IMR-90 (cell line): ENCODE results near the gene TAL1. TPM values are rescaled to one million over a fixed set of nuclear protein-coding genes. Genes with fewer than 3 reads are reported as not detected.

ENCODE experiments used
- ATAC-seq: fragments of 200-7000 bp; cut with Tn5 transposase; 2 replicates; pipeline ENCODE4 v1.9.1; 2020; ENCODE audit warnings: low read depth, mild to moderate bottlenecking, moderate library complexity
- BruUV-seq: library from RNA; stranded (reverse); fragments of 400-500 nt; replicated peaks from 2 replicates; lab custom pipeline; 2021; lab: Mats Ljungman, UMichigan
- CTCF ChIA-PET: fragments of 300-600 bp; formaldehyde crosslinking; extraction: SDS; loops from one replicate; lab custom pipeline; 2021; ENCODE audit warnings: antibody characterized with exemption; lab: Yijun Ruan, JAX
- POLR2A ChIA-PET: fragments of 300-600 bp; sonication (Branson Sonifier 250); formaldehyde crosslinking; loops from one replicate; lab custom pipeline; 2022; ENCODE audit warnings: antibody characterized with exemption; ENCODE audit not compliant: unreplicated experiment; lab: Charles Lee
- DNase-seq: peaks from one replicate; pipeline ENCODE4 v3.0.0; 2013
- H2AFZ ChIP-seq: replicated peaks from 2 replicates; pipeline ENCODE3; 2013; ENCODE audit warnings: low read length, mild to moderate bottlenecking; ENCODE audit not compliant: poor library complexity
- H2AK5ac ChIP-seq: 2 replicates; pipeline ENCODE4 v1.6.1; 2013; ENCODE audit warnings: low read depth, low read length, inconsistent platforms
- H2AK9ac ChIP-seq: replicated peaks from 2 replicates; pipeline ENCODE3; 2013; ENCODE audit warnings: mild to moderate bottlenecking, low read depth, low read length, moderate library complexity; ENCODE audit not compliant: poor library complexity
- H2BK120ac ChIP-seq: 2 replicates; pipeline ENCODE4 v1.6.1; 2013; ENCODE audit warnings: low read depth, low read length, inconsistent platforms
- H2BK15ac ChIP-seq: 3 replicates; pipeline ENCODE4 v1.6.1; 2013; ENCODE audit warnings: low read depth, low read length, inconsistent platforms
- H2BK20ac ChIP-seq: 2 replicates; pipeline ENCODE4 v1.6.1; 2013; ENCODE audit warnings: low read depth, mild to moderate bottlenecking, inconsistent platforms, low read length, moderate library complexity
- H2BK5ac ChIP-seq: 2 replicates; pipeline ENCODE4 v1.6.1; 2013; ENCODE audit warnings: mild to moderate bottlenecking, low read depth, low read length, inconsistent platforms; ENCODE audit not compliant: poor library complexity, severe bottlenecking
- H3K14ac ChIP-seq: replicated peaks from 2 replicates; pipeline ENCODE4 v1.6.1; 2013; ENCODE audit warnings: low read depth, low read length, inconsistent platforms
- H3K18ac ChIP-seq: 2 replicates; pipeline ENCODE4 v1.6.1; 2013; ENCODE audit warnings: low read depth, low read length, control low read depth
- H3K23ac ChIP-seq: 2 replicates; pipeline ENCODE4 v1.6.1; 2013; ENCODE audit warnings: low read depth, low read length, inconsistent platforms
- H3K27ac ChIP-seq: 2 replicates; pipeline ENCODE4 v1.5.1; 2013; ENCODE audit warnings: mild to moderate bottlenecking, control low read depth, low read length; ENCODE audit not compliant: insufficient read depth
- H3K27me3 ChIP-seq: 2 replicates; pipeline ENCODE4 v1.6.1; 2013; ENCODE audit warnings: low read length; ENCODE audit not compliant: control insufficient read depth, insufficient read depth
- H3K36me3 ChIP-seq: 2 replicates; pipeline ENCODE4 v1.6.1; 2013; ENCODE audit warnings: low read length, mixed read lengths; ENCODE audit not compliant: control insufficient read depth, insufficient read depth
- H3K4ac ChIP-seq: 2 replicates; pipeline ENCODE4 v1.6.1; 2013; ENCODE audit warnings: low read depth, low read length, inconsistent platforms
- H3K4me1 ChIP-seq: 2 replicates; pipeline ENCODE4 v1.6.1; 2013; ENCODE audit warnings: low read length, mixed read lengths; ENCODE audit not compliant: control insufficient read depth, insufficient read depth
- H3K4me2 ChIP-seq: 2 replicates; pipeline ENCODE4 v1.6.1; 2013; ENCODE audit warnings: low read depth, mild to moderate bottlenecking, control low read depth, low read length, moderate library complexity
- H3K4me3 ChIP-seq: 2 replicates; pipeline ENCODE4 v1.5.1; 2013; ENCODE audit warnings: low read depth, mild to moderate bottlenecking, control low read depth, low read length, moderate library complexity; ENCODE audit not compliant: insufficient read depth
- H3K56ac ChIP-seq: 2 replicates; pipeline ENCODE4 v1.6.1; 2013; ENCODE audit warnings: low read length, inconsistent platforms; ENCODE audit not compliant: insufficient read depth; ENCODE audit errors: extremely low read depth
- H3K79me1 ChIP-seq, 2 experiments: 2 replicates each; pipeline ENCODE4 v1.6.1; 2013; ENCODE audit warnings: low read length in 2 of 2, inconsistent platforms in 1 of 2, low read depth in 1 of 2
- H3K9ac ChIP-seq: 2 replicates; pipeline ENCODE4 v1.6.1; 2013; ENCODE audit warnings: low read depth, low read length, control low read depth
- H3K9me1 ChIP-seq: 2 replicates; pipeline ENCODE4 v1.6.1; 2013; ENCODE audit warnings: low read length, inconsistent platforms; ENCODE audit not compliant: insufficient read depth
- H3K9me3 ChIP-seq: 2 replicates; pipeline ENCODE4 v1.6.1; 2013; ENCODE audit warnings: low read length; ENCODE audit not compliant: control insufficient read depth, insufficient read depth
- H4K20me1 ChIP-seq: 2 replicates; pipeline ENCODE4 v1.6.1; 2013; ENCODE audit warnings: low read length, inconsistent platforms; ENCODE audit not compliant: insufficient read depth
- H4K5ac ChIP-seq: 2 replicates; pipeline ENCODE4 v1.6.1; 2013; ENCODE audit warnings: mild to moderate bottlenecking, low read depth, low read length, control low read depth
- H4K8ac ChIP-seq, 2 experiments: 2 replicates each; pipeline ENCODE4 v1.6.1; 2013; ENCODE audit warnings: low read depth in 2 of 2, low read length in 2 of 2, control low read depth in 1 of 2, inconsistent platforms in 1 of 2
- H4K91ac ChIP-seq: 2 replicates; pipeline ENCODE4 v1.6.1; 2013; ENCODE audit warnings: low read depth, low read length, inconsistent platforms; ENCODE audit not compliant: insufficient read depth
- BHLHE40 ChIP-seq: fragments of 150-350 bp; IDR thresholded peaks from 2 replicates; pipeline ENCODE4 v1.6.1; 2016; ENCODE audit warnings: mild to moderate bottlenecking, low read depth, low read length
- CEBPB ChIP-seq: IDR thresholded peaks from 2 replicates; pipeline ENCODE4 v1.6.1; 2012; ENCODE audit warnings: low read depth, low read length, improper control_type of control experiment
- CHD1 ChIP-seq: IDR thresholded peaks from 2 replicates; pipeline ENCODE4 v1.6.1; 2012; ENCODE audit warnings: low read depth, low read length, improper control_type of control experiment
- FOS ChIP-seq: fragments of 150-350 bp; IDR thresholded peaks from 2 replicates; pipeline ENCODE4 v1.6.1; 2016; ENCODE audit warnings: low read depth, low read length
- MAZ ChIP-seq: IDR thresholded peaks from 2 replicates; pipeline ENCODE4 v1.6.1; 2012; ENCODE audit warnings: low read depth, mild to moderate bottlenecking, low read length, improper control_type of control experiment, moderate library complexity, borderline replicate concordance
- MXI1 ChIP-seq: IDR thresholded peaks from 2 replicates; pipeline ENCODE4 v1.6.1; 2012; ENCODE audit warnings: low read depth, mild to moderate bottlenecking, low read length, moderate library complexity, borderline replicate concordance
- NFE2L2 ChIP-seq: fragments of 150-350 bp; IDR thresholded peaks from 2 replicates; pipeline ENCODE4 v1.6.1; 2016; ENCODE audit warnings: low read depth, mild to moderate bottlenecking, low read length
- POLR2A ChIP-seq: IDR thresholded peaks from 2 replicates; pipeline ENCODE4 v1.6.1; 2012; ENCODE audit warnings: mild to moderate bottlenecking, low read depth, low read length
- RAD21 ChIP-seq: IDR thresholded peaks from 2 replicates; pipeline ENCODE4 v1.6.1; 2012; ENCODE audit warnings: low read length, improper control_type of control experiment
- RCOR1 ChIP-seq: IDR thresholded peaks from 2 replicates; pipeline ENCODE4 v1.6.1; 2012; ENCODE audit warnings: mild to moderate bottlenecking, low read length, improper control_type of control experiment; ENCODE audit not compliant: insufficient replicate concordance
- RFX5 ChIP-seq: IDR thresholded peaks from 2 replicates; pipeline ENCODE4 v1.8.0; 2012; ENCODE audit warnings: low read depth, mild to moderate bottlenecking, low read length, moderate library complexity
- SMC3 ChIP-seq: fragments of 150-350 bp; IDR thresholded peaks from 2 replicates; pipeline ENCODE4 v1.6.1; 2016; ENCODE audit warnings: low read depth, mild to moderate bottlenecking, antibody characterized with exemption, low read length, moderate library complexity
- WGBS, 2 experiments: methylation state at CpG; one replicate each; pipeline versions ENCODE4 v1.1.5 to v1.1.7; 2013; ENCODE audit warnings: missing lambda C conversion rate in 2 of 2; ENCODE audit not compliant: insufficient read length in 1 of 2; ENCODE audit errors: extremely low coverage in 2 of 2; 5-methylcytosine and 5-hydroxymethylcytosine counted together
- dilution Hi-C: fragments of 300-500 bp; cut with HindIII; formaldehyde crosslinking; loops from one replicate; pipeline ENCODE4 v1.14.3; 2018; ENCODE audit warnings: low sequenced_read_pairs; ENCODE audit not compliant: unreplicated experiment
- in situ Hi-C: fragments of 300-500 bp; cut with MboI; formaldehyde crosslinking; loops from 3 replicates; pipeline ENCODE4 v1.14.3; 2019; ENCODE audit warnings: low sequenced_read_pairs, inconsistent platforms, mixed read lengths
- intact Hi-C: fragments of 100-400 bp; cut with micrococcal nuclease; formaldehyde crosslinking; loops from 2 replicates; pipeline ENCODE4 v1.10.0; 2022
- polyA plus RNA-seq, 3 experiments: library from polyadenylated mRNA; depleted of rRNA; stranded (reverse); fragments of >200 nt; gene quantifications; 2 replicates each; pipeline ENCODE4 v1.2.3, GENCODE V29; 2012; ENCODE audit warnings: low replicate concordance in 1 of 3
- total RNA-seq: library from RNA; depleted of rRNA; stranded (reverse); fragments of >200 nt; gene quantifications from 2 replicates; pipeline ENCODE4 v1.2.3, GENCODE V29; 2012
- TF ChIP-seq, protein P1 (sequence below): fragments of 150-350 bp; IDR thresholded peaks from 2 replicates; pipeline ENCODE4 v1.6.1; 2016; ENCODE audit warnings: low read depth, mild to moderate bottlenecking, low read length, moderate library complexity, borderline replicate concordance

The TAL1 gene
- total and polyA plus RNA-seq, 2 of the 4 experiments (the other 2 are of a cell fraction) = not detected

DNA sequence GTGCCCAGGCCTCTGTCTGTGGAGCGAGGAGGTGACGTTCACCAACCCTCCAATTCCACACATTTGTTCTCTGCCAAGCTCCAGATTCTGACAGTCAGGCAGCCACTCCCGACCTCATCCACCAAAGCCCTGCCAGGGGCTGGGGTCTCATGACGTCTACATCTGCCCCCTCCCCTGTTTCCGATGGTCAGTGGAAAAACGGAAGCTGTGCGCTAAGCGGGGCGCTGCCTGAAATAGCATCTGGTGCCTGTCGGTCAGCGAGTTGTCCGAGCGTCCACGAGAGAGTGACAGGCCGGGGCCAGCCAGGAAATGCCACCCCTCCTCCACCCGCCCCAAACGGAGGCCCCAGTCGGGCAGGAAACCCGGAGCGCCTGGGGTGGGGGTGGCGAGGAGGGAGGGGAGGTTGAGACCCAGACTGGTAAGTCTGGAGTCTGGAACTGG, 3.2 kb upstream of the TAL1 start:
- no peak overlapping the region for H2AK9ac ChIP-seq
- H2AFZ ChIP-seq = no peak overlapping the region
- no peak overlapping the region for H3K56ac ChIP-seq
- H3K18ac ChIP-seq = no peak overlapping the region
- H3K4me1 ChIP-seq = peaks cover 3% of the 10 kb centered on the region; the same call in 1 of the 2 replicates
- ChIA-PET POLR2A (no interaction called here), CTCF (no interaction called here)
- in situ Hi-C loops (no loop called here), dilution Hi-C loops (no loop called here), intact Hi-C loops (no loop called here)
- no peak overlapping the region for H3K4me3 ChIP-seq
- H3K79me1 ChIP-seq = no peaks in the 10 kb centered on the region
- peaks cover 10% of the 10 kb centered on the region for H3K9me3 ChIP-seq
- H4K20me1 ChIP-seq = peaks cover 9% of the 10 kb centered on the region; the same call in 1 of the 2 replicates
- H3K4ac ChIP-seq = no peak overlapping the region
- no peak overlapping the region for H3K27ac ChIP-seq
- H3K27me3 ChIP-seq = peaks cover 74% of the 10 kb centered on the region
- no peak overlapping the region for H2BK5ac ChIP-seq
- H2BK20ac ChIP-seq = no peak overlapping the region
- TF ChIP-seq MAZ (no peak), SMC3 (no peak), RAD21 (no peak), NFE2L2 (no peak), POLR2A (no peak), RFX5 (no peak), FOS (no peak), CEBPB (no peak), BHLHE40 (no peak), CHD1 (no peak), MXI1 (no peak), RCOR1 (no peak)
- TF ChIP-seq, protein P1, sequence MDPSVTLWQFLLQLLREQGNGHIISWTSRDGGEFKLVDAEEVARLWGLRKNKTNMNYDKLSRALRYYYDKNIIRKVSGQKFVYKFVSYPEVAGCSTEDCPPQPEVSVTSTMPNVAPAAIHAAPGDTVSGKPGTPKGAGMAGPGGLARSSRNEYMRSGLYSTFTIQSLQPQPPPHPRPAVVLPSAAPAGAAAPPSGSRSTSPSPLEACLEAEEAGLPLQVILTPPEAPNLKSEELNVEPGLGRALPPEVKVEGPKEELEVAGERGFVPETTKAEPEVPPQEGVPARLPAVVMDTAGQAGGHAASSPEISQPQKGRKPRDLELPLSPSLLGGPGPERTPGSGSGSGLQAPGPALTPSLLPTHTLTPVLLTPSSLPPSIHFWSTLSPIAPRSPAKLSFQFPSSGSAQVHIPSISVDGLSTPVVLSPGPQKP = no peak
- no CpG with 5 or more reads among the region's 21 CpGs for WGBS, 2 experiments
- no peak overlapping the region for H3K9ac ChIP-seq
- no peaks in the 10 kb centered on the region for H3K36me3 ChIP-seq
- H3K9me1 ChIP-seq = no peaks in the 10 kb centered on the region
- H3K14ac ChIP-seq = no peak overlapping the region
- H3K4me2 ChIP-seq = no peak overlapping the region; the same call in 1 of the 2 replicates
- no peak overlapping the region for H2BK120ac ChIP-seq
- H2AK5ac ChIP-seq = no peak overlapping the region
- ATAC-seq = no peak
- DNase-seq = no peak
- H4K8ac ChIP-seq = no peak overlapping the region
- no TSS peak for BruUV-seq
- H4K91ac ChIP-seq = no peak overlapping the region
- no peak overlapping the region for H4K5ac ChIP-seq
- no peak overlapping the region for H3K23ac ChIP-seq
- no peak overlapping the region for H2BK15ac ChIP-seq
